T-helper 2 cell treated with Interferon-gamma antibody and Interleukin-4, amounts not matched to agents 5 μg/mL and 100 μg/mL, for 36 hours (primary cell): ENCODE data around the gene HNRNPM.
"Not testable (repeated sequence)": the region's sequence is repeated elsewhere in the genome, so short reads cannot be mapped to it uniquely, and the experiment has no call there.

ENCODE experiments used
- DNase-seq: peaks from one replicate; pipeline ENCODE4 v3.0.0; 2021; ENCODE audit warnings: low spot score
- H3K27ac Mint-ChIP-seq: one replicate; pipeline ENCODE4 v1.8.0; 2021; ENCODE audit warnings: mild to moderate bottlenecking, mixed read lengths
- H3K27me3 Mint-ChIP-seq: one replicate; pipeline ENCODE4 v1.8.0; 2021; ENCODE audit warnings: low read depth, mixed read lengths
- H3K36me3 Mint-ChIP-seq: one replicate; pipeline ENCODE4 v1.8.0; 2021; ENCODE audit warnings: low read depth, mixed read lengths
- H3K4me1 Mint-ChIP-seq: one replicate; pipeline ENCODE4 v1.8.0; 2021; ENCODE audit warnings: low read depth, mixed read lengths
- H3K4me3 Mint-ChIP-seq: one replicate; pipeline ENCODE4 v1.8.0; 2022; ENCODE audit warnings: mild to moderate bottlenecking, moderate library complexity, mixed read lengths
- H3K9me3 Mint-ChIP-seq: one replicate; pipeline ENCODE4 v1.8.0; 2021; ENCODE audit warnings: mixed read lengths

Gene HNRNPM

GRCh38 chr19:8410718-8411117, 34.1 kb upstream of the HNRNPM start:
- not testable (repeated sequence) for H3K9me3 Mint-ChIP-seq, DNase-seq, H3K4me1 Mint-ChIP-seq, H3K36me3 Mint-ChIP-seq, H3K4me3 Mint-ChIP-seq, H3K27ac Mint-ChIP-seq, H3K27me3 Mint-ChIP-seq

- Mint-ChIP-seq H3K27ac (peak within 1 kb of the TSS; percentile 52), H3K4me1 (peaks cover 7% of the 10 kb centered on the region), H3K4me3 (peak within 1 kb of the TSS; percentile 60), H3K9me3 (no peaks in the 10 kb centered on the region), H3K27me3 (no peaks in the 10 kb centered on the region), H3K36me3 (no peaks in the 10 kb centered on the region)
- peak; percentile 96 for DNase-seq
Measured at GRCh38 chr19:8412783-8413628, 31.8 kb upstream of the HNRNPM start, which contains the start of gene MARCHF2. MARCHF2 (plus strand) TSS chr19:8413305; CDS start chr19:8421841, 8,536 bp downstream.

- Mint-ChIP-seq H3K4me1 (peaks cover 7% of the 10 kb centered on the region), H3K9me3 (no peaks in the 10 kb centered on the region), H3K36me3 (no peaks in the 10 kb centered on the region), H3K4me3 (peak overlapping the region; percentile 60), H3K27me3 (no peaks in the 10 kb centered on the region), H3K27ac (no peak overlapping the region)
- DNase-seq, result no peak
Measured at GRCh38 chr19:8413629-8413995, 31.2 kb upstream of the HNRNPM start.

GRCh38 chr19:8416796-8417195, 28.0 kb upstream of the HNRNPM start:
- H3K27ac Mint-ChIP-seq, result no peak overlapping the region

GRCh38 chr19:8421484-8422461, 23.0 kb upstream of the HNRNPM start:
- H3K9me3 Mint-ChIP-seq, result no peaks in the 10 kb centered on the region
- no peaks in the 10 kb centered on the region for H3K27me3 Mint-ChIP-seq
- no peaks in the 10 kb centered on the region for H3K4me1 Mint-ChIP-seq

More at GRCh38 chr19:8416796-8417195, 28.0 kb upstream of the HNRNPM start:
- H3K36me3 Mint-ChIP-seq, result no peaks in the 10 kb centered on the region
- no peaks in the 10 kb centered on the region for H3K9me3 Mint-ChIP-seq
- no peak for DNase-seq
- no peak overlapping the region for H3K4me3 Mint-ChIP-seq
- no peaks in the 10 kb centered on the region for H3K27me3 Mint-ChIP-seq
- peaks cover 4% of the 10 kb centered on the region for H3K4me1 Mint-ChIP-seq

GRCh38 chr19:8423817-8424223, 21.0 kb upstream of the HNRNPM start:
- Mint-ChIP-seq H3K9me3 (no peaks in the 10 kb centered on the region), H3K36me3 (peaks cover 1% of the 10 kb centered on the region), H3K27ac (no peak overlapping the region), H3K4me1 (no peaks in the 10 kb centered on the region), H3K4me3 (no peak overlapping the region), H3K27me3 (no peaks in the 10 kb centered on the region)
- no peak for DNase-seq

More at GRCh38 chr19:8421484-8422461, 23.0 kb upstream of the HNRNPM start:
- no peak for DNase-seq
- H3K36me3 Mint-ChIP-seq, result peaks cover 1% of the 10 kb centered on the region
- no peak overlapping the region for H3K4me3 Mint-ChIP-seq
- H3K27ac Mint-ChIP-seq, result no peak overlapping the region

- not testable (repeated sequence) for H3K27me3 Mint-ChIP-seq, DNase-seq, H3K4me1 Mint-ChIP-seq, H3K9me3 Mint-ChIP-seq, H3K27ac Mint-ChIP-seq, H3K4me3 Mint-ChIP-seq, H3K36me3 Mint-ChIP-seq
Measured at GRCh38 chr19:8425331-8425730, 19.4 kb upstream of the HNRNPM start.

GRCh38 chr19:8426283-8426682, 18.5 kb upstream of the HNRNPM start:
- H3K36me3 Mint-ChIP-seq, result peaks cover 1% of the 10 kb centered on the region
- H3K9me3 Mint-ChIP-seq, result no peaks in the 10 kb centered on the region
- no peak overlapping the region for H3K4me3 Mint-ChIP-seq
- H3K4me1 Mint-ChIP-seq, result no peaks in the 10 kb centered on the region
- H3K27me3 Mint-ChIP-seq, result no peaks in the 10 kb centered on the region
- H3K27ac Mint-ChIP-seq, result no peak overlapping the region
- DNase-seq, result no peak

- Mint-ChIP-seq H3K27ac (no peak overlapping the region), H3K4me3 (no peak overlapping the region), H3K4me1 (no peaks in the 10 kb centered on the region), H3K36me3 (no peaks in the 10 kb centered on the region), H3K27me3 (no peaks in the 10 kb centered on the region), H3K9me3 (no peaks in the 10 kb centered on the region)
- DNase-seq, result no peak
Measured at GRCh38 chr19:8429044-8429443, 15.7 kb upstream of the HNRNPM start.

- H3K27ac Mint-ChIP-seq, result no peak overlapping the region
- no peaks in the 10 kb centered on the region for H3K9me3 Mint-ChIP-seq
- no peaks in the 10 kb centered on the region for H3K36me3 Mint-ChIP-seq
- no peak overlapping the region for H3K4me3 Mint-ChIP-seq
- H3K4me1 Mint-ChIP-seq, result no peaks in the 10 kb centered on the region
- no peaks in the 10 kb centered on the region for H3K27me3 Mint-ChIP-seq
- DNase-seq, result no peak
Measured at GRCh38 chr19:8429826-8430225, 14.9 kb upstream of the HNRNPM start.

GRCh38 chr19:8430650-8431049, 14.1 kb upstream of the HNRNPM start:
- H3K27me3 Mint-ChIP-seq, result no peaks in the 10 kb centered on the region

GRCh38 chr19:8438236-8438635, 6.5 kb upstream of the HNRNPM start:
- Mint-ChIP-seq H3K27me3 (no peaks in the 10 kb centered on the region), H3K27ac (no peak overlapping the region), H3K9me3 (no peaks in the 10 kb centered on the region), H3K4me3 (no peak overlapping the region), H3K4me1 (peaks cover 3% of the 10 kb centered on the region), H3K36me3 (no peaks in the 10 kb centered on the region)
- no peak for DNase-seq

More at GRCh38 chr19:8430650-8431049, 14.1 kb upstream of the HNRNPM start:
- H3K4me1 Mint-ChIP-seq, result peaks cover under 1% of the 10 kb centered on the region
- no peak overlapping the region for H3K4me3 Mint-ChIP-seq
- H3K36me3 Mint-ChIP-seq, result no peaks in the 10 kb centered on the region
- H3K27ac Mint-ChIP-seq, result no peak overlapping the region
- H3K9me3 Mint-ChIP-seq, result no peaks in the 10 kb centered on the region
- DNase-seq, result no peak

GRCh38 chr19:8441725-8442544, 2.8 kb upstream of the HNRNPM start:
- H3K36me3 Mint-ChIP-seq, result peaks cover 16% of the 10 kb centered on the region
- H3K4me3 Mint-ChIP-seq, result peak overlapping the region; percentile 49
- no peaks in the 10 kb centered on the region for H3K9me3 Mint-ChIP-seq
- peaks cover 12% of the 10 kb centered on the region for H3K4me1 Mint-ChIP-seq
- no peak for DNase-seq
- H3K27me3 Mint-ChIP-seq, result no peaks in the 10 kb centered on the region
- peak overlapping the region; percentile 31 for H3K27ac Mint-ChIP-seq
